Ovary (tissue), 3 donors: ENCODE results near the gene MBNL3.

Experiments used
- EP300 ChIP-seq: sonication (generic); formaldehyde crosslinking; IDR thresholded peaks from one replicate; pipeline ENCODE4 v1.6.1; 2017; ENCODE audit warnings: antibody characterized with exemption
- TF ChIP-seq, protein P1 (sequence below), 3 donors: fragments of 450-650 bp in 2 of 3; fragments of 200-600 bp in 1 of 3; IDR thresholded peaks; one replicate each; pipeline versions ENCODE4 v1.5.1 to v1.8.0; 2016 to 2022; ENCODE audit warnings: antibody characterized with exemption in 3 of 3, mild to moderate bottlenecking in 1 of 3
- donor health status: DM: no; HTN: no; CAD: no.

DNA sequence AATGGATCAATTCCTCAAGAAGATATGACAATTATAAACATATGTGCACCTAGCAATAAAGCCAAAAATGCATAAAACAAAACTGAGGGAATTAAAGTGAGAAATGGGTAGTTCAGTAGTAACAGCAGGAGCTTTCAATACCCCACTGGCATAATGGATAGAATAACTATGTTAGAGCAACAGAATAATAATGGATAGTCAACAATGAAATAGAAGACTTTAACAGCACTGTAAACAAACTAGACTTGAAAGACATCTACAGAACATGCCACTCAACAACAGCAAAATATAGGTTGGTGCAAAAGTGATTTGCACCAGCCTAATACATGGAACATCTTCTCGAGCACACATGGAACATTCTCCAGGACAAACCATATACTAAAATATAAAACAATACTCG lies 20.0 kb upstream of the MBNL3 start:
- no peak for TF ChIP-seq EP300
- TF ChIP-seq, protein P1, sequence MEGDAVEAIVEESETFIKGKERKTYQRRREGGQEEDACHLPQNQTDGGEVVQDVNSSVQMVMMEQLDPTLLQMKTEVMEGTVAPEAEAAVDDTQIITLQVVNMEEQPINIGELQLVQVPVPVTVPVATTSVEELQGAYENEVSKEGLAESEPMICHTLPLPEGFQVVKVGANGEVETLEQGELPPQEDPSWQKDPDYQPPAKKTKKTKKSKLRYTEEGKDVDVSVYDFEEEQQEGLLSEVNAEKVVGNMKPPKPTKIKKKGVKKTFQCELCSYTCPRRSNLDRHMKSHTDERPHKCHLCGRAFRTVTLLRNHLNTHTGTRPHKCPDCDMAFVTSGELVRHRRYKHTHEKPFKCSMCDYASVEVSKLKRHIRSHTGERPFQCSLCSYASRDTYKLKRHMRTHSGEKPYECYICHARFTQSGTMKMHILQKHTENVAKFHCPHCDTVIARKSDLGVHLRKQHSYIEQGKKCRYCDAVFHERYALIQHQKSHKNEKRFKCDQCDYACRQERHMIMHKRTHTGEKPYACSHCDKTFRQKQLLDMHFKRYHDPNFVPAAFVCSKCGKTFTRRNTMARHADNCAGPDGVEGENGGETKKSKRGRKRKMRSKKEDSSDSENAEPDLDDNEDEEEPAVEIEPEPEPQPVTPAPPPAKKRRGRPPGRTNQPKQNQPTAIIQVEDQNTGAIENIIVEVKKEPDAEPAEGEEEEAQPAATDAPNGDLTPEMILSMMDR (IDR thresholded peaks at IDR 0.05): no peak
